GM18861 (cell line): ENCODE data around the gene P2RX3.

Experiments
- ATAC-seq: cut with Tn5 transposase; IDR thresholded peaks from one replicate; pipeline ENCODE4 v1.9.1; 2021; ENCODE audit not compliant: unreplicated experiment

The P2RX3 gene

GRCh38 chr11:57368106-57368844 lies 30.1 kb downstream of the P2RX3 start:
- ATAC-seq = no peak

DNA sequence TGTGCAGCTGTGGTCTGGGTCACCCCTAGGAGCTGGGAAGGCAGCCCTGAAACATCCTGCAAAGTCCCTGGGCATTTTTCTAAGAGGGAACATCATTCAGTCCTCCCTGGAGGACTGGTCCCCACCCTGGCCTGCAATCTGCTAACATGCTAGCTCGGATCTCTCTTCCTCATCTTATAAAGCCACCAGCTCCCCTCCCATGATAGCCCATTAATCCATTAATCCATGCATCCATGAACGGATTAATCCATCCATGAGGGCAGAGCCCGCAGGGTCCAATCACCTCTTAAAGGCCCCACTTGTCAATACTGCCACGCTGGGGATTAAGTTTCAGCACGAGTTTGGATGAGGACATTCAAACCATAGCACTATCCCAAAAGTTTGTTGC lies 30.7 kb downstream of the P2RX3 start:
- no peak for ATAC-seq

DNA sequence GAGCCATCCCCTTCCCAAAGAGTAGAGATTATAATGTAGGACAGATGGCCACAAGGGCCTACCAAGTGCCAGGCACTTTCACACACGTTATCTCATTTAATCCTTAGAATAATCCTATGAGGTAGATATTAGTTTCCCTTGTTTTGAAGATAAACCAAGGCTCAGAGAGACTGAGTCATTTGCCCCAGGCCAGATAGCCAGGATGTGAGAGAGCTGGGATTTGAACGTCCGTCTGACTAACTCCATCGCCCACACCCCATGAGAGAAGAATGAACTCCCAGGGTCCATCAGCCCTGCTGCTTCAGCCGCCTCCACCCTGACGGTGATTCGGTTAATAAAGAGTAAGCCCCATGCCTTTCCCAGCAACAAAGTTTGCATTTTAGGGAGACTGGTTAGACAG lies 32.1 kb downstream of the P2RX3 start:
- ATAC-seq = no peak

DNA sequence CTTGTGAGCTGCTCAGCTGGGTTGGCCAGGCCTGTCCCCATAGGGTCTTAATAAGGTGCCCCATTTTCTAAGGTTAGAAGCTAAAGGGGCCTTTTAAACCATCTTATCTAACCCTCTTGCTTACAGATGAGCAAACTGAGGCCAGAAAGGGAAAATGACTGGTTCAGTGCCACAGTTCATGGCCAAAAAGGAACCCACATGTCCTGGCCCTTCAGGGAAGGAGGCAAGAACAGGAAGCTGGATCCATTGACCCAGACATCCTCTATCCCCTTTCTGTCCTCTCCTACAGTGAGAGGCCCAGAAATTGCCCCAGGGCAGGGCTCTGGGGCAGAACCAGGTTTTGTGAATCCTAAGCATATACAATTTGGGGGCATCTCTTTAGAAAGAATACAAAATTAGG lies 32.8 kb downstream of the P2RX3 start:
- ATAC-seq = no peak

GRCh38 chr11:57373146-57373545 lies 35.0 kb downstream of the P2RX3 start:
- ATAC-seq = no peak

DNA sequence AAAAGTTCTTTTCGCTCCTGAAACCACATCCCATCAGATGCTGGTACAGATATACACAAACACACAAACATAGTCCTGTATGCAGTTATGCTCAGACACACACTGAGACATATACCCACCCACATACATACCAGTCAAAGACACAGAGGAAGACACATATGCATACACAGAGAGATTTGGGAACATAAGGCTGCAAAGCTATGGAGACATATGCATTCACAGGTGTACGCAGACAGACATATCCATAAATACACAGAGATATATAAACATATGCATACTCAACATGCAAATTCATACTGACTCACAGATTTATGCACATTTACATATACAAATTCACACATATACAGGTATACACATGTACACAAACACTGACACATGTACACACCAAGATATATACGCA lies 36.8 kb downstream of the P2RX3 start:
- no peak for ATAC-seq

DNA sequence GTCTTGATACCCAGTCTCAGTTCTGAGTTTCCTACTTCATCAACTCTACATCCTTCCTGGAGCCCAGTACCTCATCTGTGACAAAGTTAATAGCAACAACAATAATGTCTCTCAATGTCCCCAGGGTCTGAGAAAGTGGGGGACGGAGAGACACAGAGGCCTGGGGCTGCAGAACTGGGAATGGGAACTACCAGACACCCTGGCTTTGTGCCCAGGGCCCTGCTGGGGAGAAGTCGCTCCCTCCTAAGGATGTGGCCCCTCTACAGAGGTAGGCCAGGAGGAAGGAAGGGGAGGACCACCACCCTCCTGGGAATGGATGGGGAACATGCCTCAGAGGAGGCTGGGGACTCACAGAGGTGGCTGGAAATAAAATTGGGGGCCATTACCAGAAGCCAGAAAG lies 37.3 kb downstream of the P2RX3 start:
- ATAC-seq = no peak

GRCh38 chr11:57376095-57377090 lies 38.2 kb downstream of the P2RX3 start:
- ATAC-seq = no peak

DNA sequence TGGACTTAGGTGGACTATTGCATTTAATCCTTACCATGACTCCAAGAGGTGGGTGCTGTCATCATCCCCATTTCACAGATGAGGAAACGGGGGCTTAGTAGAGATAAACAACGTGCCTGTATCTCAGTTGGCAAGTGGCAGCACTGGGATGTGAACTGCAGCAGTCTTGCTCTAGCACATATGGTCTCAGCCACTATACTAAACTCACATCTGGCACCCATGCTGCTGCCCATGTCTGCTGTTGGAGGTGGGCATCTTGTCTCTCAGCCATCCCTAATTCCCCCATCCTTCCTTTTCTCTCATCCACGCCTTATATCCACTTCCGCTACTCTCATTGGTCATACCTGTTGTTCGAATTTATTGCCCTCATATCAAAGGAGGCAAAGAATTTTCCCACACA lies 39.0 kb downstream of the P2RX3 start:
- no peak for ATAC-seq

GRCh38 chr11:57378186-57378585 lies 40.0 kb downstream of the P2RX3 start:
- no peak for ATAC-seq

GRCh38 chr11:57379732-57380131 lies 41.6 kb downstream of the P2RX3 start:
- ATAC-seq = no peak

DNA sequence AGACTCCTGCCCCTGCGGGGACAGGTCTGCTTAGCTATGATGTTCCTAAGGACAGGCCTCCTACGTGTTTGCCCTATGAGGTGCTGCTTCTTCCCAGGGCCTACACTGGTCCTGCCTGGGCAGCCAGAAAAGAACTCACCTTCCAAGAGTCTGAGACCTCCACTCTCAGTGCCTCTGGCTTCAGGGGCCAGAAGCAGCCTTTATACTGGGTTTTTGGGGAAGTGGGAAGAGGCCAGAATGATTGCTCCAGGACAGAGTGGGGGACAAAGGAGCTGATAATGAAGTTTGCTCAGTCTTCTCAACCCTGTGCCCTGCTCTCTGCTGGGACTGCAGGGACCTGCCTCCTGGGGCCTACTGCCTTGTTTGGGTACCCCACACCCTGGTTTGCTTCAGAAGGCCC lies 42.8 kb downstream of the P2RX3 start, which contains the start of gene PRG3:
Gene PRG3, minus strand, starts transcription at position 176 of the 400 bp plus-strand sequence. CDS start 442 bp downstream, outside the sequence.
- ATAC-seq = no peak

DNA sequence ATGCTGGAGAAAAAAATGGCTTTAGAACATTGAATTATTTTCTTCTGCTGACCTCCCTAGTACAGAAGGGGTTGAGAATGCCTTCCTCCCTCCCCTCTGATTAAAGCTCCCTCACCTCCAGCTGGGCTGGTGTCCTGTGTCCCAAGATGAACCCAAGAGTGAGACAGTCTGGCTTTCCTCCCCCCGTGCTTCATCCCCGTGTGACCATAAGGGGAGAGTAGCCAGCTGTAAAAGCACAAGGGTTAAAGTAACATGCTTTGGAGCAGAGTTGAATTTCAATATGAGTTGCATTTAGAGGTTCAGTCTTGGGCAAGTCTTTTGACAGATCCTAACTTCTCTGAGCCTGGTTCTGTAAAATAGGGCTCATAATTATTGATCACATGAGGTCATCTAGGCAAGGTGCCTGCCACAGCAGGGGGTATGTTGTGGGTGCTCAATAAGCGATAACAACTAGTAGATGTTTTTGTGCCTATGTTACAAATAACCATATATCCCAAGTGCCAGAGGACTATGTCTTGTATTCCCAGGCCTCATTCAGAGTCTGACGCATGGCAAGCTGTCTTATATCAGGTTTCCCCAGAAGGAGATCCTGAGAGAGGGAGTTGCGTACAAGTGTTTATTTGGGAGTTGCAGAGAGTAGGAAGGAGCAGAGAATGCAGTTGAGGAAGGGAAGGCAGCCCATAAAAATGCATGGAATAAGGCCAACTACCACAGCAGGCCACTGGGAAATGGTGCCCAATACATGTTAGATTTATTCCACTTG lies 48.2 kb downstream of the P2RX3 start:
- no peak for ATAC-seq

- ATAC-seq = no peak
Measured at GRCh38 chr11:57387289-57388030, 49.3 kb downstream of the P2RX3 start.

DNA sequence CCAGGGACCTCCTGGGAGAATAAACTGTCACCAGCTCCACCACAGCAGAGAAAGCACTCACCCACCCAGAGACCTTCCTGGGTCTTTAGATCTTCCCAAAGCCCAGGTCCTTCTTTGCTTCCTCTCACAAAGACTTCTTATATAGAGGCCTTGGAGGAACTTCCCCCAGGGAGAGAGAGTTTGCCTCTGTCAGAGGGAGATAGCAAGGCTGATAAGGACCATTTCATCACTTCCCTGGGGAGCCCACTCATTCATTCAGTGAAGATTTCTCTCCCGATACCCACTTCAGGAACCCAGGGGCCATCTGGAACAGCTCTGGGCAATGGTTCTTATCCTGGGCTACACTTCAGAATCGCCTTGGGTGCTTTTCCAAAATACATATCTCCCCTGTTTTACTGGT lies 52.4 kb downstream of the P2RX3 start, which contains the start of gene PRG2:
Gene PRG2, minus strand, starts transcription at position 116 of the 400 bp plus-strand sequence. CDS start 706 bp downstream, outside the sequence.
- no peak for ATAC-seq

DNA sequence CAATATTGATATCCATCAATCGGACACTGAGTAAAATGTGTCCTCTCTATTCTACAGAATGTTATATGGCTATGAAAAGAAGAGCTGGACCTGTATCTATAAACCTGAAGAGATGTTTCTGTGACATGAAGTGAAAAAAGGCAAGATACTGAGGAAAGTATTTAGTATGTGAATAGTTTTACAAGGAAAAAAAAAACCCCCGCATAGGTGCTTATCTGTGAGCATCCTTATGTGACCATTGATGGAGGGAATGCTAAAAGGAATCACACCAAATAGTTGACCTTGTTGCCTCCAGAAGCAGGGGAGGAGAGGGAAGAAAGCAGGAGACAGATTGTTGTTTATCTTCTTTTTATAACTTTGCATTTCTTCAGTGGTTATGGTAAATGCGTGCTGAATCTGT lies 53.0 kb downstream of the P2RX3 start:
- ATAC-seq = no peak

DNA sequence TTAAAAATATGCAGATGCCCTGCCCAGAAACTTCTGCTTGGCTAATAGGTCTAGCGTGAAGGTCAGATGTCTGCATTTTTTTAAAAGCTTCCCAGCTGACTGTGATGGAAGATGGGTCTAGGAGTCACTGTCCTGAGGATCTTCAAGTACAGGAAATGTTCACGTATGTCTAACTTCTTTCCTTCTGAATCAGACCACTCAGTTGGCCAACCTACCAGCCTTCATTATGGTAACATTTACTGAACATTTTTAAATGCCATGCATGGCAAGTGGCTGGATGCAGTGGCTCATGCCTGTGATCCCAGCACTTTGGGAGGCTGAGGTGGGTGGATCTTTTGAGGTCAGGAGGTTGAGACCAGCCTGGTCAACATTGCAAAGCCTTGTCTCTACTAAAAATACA lies 53.4 kb downstream of the P2RX3 start:
- no peak for ATAC-seq

DNA sequence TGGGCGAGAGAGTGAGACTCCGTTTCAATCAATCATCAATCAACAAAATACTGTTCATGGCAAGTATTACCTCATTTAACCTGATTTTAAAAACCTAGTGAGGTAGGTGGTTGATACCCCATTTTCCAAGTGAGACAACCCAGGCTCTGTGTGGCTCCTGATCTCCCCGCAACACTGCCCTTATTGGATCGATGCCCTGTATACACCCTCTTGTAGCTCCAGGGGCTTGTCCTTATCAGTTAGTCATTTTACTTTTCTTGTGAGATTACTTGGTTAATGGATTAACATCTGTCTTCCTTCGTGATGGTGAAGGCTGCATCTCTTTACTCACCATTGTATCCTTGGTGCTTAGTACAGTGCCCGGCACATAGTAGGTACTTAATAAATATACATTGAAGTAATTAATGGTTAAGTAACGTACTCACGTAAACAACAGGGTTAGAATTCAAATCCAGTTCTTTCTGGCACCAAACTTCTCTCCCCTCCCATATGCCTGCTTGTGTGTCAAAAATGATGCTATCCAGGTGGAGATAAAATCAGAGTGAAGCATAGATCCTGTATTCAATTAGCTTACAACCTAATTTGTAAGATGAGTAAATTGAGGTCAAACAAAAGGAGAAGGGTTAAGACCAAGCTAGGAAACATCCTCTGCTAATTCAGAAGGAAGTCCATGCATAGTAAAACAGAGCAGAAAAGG lies 54.1 kb downstream of the P2RX3 start:
- ATAC-seq = no peak

GRCh38 chr11:57392763-57393105 lies 54.6 kb downstream of the P2RX3 start:
- no peak for ATAC-seq
